ENCODE measurements around the gene PIK3AP1.

Gene PIK3AP1

DNA sequence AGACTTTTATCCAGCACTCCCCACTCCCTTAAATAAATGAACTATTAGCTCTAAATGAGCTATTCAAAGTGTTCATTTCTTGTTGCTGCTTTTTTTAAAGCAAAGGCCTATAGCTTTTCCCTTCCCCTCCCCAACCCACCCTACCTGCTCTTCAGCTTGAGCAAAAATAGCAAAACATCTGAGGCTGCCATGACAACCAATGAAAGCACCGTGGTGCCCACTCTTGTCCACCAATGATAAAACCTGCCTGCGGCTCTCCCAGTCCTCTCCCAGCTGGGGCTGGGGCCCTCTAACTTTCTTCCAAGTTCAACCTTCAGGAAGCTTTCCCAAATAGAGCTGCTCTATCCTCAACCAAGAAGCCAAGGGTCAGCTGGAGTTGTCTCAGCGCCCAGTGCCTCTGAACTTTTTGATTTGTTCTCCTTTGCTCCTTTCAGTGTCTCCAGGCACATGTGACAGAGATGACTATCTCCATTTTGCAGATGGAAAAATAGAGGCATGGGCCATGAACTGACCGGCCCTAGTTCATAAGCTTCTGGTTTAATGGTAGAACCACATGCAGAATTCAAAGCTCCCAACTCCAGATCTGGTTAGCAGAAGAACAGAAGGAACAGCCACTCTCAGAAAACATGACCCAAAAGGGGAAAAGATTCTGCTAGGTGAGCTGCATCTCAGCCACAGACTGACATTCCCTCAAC is 47.7 kb downstream of the PIK3AP1 start:
- no peak for DNase-seq (ENCODE audit: low spot score)

DNA sequence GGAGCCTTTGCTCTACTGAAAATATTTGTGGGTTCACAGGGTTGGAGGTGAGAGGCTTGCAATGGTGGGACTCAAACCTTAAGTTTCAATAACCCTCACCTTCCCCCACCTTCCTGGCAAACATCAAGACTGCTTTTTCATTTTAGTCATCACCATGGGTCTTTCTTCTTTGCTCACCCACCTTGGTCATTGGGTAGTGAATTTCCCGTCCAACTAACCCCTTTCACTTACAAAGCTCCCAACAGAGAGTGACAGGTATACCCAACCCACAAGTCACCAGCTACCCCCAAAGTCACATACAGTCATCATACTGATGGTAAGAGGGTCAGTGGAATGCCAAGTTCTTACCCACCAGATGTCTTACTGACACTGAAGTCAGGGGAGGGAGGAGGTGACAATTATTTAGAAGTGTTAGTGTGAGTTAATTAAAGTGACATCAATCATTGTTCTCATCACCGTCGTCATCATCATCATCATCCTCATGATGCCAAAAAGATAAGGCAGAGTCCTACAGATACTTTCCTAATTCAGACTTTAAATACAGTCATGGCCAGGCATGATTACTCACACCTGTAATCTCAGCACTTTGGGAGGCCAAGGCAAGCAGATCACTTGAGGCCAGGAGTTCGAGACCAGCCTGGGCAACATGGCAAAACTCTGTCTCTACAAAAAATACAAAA is 49.0 kb downstream of the PIK3AP1 start:
- no peak for DNase-seq (ENCODE audit: low spot score)

DNA sequence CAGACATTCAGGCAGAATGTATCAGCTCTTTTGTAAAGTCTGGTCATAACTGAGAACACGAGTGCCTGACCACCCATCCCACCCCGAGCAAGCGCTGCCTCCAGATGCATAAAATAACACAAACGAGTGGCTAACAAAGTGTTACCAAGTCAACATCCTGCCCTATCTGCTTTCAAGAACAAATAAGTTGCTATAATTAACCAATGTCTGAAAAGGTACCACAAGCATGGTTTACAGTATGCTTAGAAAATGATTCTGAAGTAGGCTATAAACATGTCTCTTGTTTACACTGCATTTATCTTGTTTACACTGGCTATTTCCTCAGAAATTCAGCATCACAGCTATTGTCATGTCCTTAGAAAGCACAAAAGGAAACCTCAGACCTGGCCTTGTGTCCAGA is 49.5 kb downstream of the PIK3AP1 start:
- no peak for DNase-seq (ENCODE audit: low spot score)

DNA sequence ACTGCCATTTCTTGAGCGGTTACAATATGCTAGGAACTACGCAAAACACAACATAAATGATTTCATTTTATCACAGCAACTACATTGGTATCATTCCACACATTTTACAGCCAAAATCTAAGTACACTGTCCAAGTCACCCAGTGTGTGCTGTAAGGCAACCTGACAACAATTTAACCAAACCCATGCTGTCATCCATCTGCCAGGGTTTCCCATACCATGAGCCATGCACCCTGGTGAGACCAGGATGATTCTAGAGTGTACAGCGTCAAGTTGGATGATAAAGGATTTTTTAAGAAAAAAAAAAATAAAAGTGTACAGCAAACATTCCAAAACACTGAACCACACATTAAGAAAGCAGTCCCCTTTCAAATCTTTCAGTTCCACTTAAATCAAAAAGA is 52.9 kb downstream of the PIK3AP1 start:
- peak; percentile 33 for DNase-seq (ENCODE audit: low spot score)

DNA sequence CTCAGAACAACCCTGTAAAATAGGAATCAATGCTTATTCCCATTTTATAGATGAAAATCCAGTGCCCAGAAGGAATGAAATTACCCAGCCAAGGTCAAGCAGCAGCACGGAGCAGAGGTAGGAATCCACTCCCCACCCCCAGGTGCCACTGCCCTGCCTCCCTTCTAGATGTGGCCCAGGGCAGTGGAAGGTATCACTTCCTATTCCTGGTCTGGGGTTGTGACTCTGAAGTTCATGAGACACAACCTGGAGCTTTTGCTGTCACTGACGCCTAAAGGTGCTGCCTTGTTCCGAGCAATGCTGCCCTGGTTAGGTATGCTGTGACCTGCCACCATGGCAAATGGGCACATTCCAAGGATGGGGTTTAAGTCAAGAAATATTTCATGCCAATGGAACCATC is 53.6 kb downstream of the PIK3AP1 start:
- no peak for DNase-seq (ENCODE audit: low spot score)

DNA sequence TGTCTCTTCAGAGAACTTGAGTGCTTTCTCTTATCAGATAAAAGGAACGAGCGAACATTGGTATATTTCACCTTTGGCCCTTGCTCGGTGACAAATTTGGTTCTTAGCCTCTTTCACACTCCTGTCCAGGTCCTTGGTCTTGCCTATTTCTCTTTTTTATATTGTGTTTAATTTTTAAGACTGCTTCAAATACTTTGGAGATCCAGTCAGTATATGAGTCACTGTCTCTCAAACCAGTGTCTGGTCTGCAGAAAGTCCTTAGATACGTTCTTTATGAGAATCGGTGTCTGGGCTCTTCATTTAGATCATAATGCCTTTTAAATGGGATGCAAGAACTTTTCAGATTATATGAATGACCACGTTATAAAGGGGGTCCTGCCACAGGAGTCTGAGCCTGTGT is 55.0 kb downstream of the PIK3AP1 start:
- peak; percentile 59 for DNase-seq (ENCODE audit: low spot score)

DNA sequence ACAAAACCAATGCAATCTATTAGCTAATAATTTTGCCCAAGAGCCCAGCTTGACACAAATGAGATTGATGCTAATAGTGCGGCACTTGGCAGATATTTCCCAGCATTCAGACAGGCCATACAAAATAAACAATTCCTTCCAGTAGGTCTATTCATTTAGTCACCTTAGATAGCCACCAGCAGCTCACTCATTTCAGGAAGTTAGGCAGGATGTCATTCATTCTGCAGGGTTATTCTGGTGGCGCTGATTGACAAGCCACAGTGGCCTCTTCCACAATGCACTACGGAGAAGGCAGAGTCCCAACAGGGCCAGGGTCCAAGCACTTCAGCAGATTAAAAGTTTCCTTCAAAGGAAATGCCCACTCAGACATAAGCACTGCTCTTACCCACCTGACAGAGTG is 55.8 kb downstream of the PIK3AP1 start:
- DNase-seq (ENCODE audit: low spot score), result no peak

DNA sequence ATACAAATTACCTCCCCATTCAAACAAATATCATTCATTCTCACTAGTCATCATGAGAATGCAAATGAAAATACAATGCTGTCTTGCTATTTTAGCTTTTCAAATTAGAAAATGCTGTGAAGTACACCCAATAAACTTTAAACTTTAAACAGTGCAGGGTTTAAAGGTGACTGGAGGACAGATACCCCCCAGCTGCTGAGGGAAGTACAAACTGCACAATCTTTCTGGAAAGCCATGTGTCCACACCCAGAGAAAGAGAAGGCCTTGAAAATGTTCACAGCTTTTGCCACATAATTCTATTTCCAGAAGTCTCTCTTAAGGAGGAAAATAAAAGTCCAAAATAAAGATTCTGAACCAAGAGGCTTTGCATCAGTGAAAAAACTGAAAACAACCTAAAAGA is 56.5 kb downstream of the PIK3AP1 start:
- DNase-seq (ENCODE audit: low spot score), result no peak

DNA sequence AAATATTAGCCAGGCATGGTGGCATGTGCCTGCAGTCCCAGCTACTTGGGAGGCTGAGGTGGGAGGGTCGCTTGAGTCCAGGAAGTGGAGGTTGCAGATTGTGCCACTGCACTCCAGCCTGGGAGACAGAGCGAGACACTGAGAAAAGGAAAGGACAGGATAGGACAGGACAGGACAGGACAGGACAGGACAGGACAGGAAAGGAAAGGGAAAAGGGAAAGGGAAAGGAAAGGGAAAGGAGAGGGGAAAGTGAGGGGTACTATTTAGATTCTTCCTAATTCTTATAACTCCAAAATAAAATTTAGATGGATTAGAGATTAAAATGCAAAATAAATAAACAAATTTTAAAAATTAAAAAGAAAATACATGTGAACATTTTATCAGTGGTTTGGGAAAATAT is 58.7 kb downstream of the PIK3AP1 start:
- no peak for DNase-seq (ENCODE audit: low spot score)

DNA sequence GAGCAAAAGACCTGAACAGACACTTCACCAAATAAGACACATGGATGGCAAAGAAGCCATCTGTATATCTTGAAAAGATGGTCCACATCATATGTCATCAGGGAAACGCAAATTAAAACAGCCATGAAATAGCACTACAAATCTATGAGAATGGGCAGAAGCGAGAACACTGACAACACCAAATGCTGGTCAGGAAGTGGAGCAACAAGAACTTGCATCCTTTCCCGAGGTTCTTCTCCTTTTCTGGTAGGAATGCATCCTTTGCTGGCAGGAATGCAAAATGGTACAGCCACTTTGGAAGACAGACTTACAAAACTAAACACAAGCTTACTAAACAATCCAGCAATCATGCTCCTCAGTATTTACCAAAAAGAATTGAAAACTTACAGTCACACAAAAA is 60.0 kb downstream of the PIK3AP1 start:
- no peak for DNase-seq (ENCODE audit: low spot score)

DNA sequence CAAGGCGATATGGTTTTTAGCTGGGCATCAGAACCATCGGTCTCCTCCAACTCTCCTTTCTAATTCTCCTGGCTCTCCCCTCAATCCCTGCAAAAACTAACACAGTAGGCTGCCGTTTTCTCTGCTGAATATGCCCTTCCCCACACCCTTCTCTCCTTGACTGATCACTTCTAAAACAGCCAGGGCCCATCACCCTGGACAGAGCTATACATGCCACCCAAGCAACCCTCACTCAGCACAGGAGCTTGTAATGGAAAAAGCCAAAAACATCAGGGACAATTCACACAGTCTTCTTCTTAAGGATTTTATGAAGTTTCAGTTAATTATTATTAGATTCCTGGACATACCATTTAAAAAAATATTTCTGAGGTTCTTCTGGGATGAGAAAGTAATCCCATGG is 61.5 kb downstream of the PIK3AP1 start:
- DNase-seq (ENCODE audit: low spot score), result no peak

DNA sequence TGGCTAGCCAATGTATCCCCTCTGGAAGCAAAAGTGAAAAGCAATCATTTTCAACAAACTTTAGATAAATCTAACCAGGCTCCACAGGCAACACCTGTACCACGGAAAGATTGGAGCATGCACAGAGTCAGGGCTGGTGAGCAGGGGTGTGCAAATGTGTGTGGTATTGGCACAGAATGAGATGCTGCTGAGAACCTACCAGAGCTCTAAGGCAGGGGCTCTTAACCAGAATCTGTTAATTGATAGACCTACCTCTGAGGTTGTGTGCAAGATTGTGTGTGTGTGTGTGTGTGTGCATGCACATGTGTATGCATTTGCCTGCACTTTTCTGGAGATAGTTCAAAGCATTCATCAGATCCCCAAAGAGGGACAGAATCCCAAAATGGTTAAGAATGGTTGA is 62.9 kb downstream of the PIK3AP1 start:
- no peak for DNase-seq (ENCODE audit: low spot score)

DNA sequence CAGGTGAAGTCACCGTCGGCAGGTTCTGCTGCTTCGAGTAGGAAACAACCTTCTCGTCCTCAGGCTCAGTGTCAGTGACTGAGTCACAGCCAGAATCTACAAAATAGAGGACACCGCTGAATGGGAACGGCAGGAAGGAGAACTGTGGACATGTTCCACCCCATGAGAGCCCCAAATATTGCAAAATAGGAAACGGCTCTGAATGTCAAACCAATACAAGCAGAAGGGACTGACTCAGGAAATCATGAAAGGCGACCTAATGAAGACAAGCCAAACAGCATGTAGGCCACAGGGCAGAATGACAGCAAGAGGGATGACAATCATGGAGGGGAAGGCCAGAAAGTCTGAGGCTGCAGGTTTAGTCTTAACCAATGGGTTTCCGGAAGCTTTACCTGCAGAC is 63.5 kb downstream of the PIK3AP1 start:
- DNase-seq (ENCODE audit: low spot score), result no peak

DNA sequence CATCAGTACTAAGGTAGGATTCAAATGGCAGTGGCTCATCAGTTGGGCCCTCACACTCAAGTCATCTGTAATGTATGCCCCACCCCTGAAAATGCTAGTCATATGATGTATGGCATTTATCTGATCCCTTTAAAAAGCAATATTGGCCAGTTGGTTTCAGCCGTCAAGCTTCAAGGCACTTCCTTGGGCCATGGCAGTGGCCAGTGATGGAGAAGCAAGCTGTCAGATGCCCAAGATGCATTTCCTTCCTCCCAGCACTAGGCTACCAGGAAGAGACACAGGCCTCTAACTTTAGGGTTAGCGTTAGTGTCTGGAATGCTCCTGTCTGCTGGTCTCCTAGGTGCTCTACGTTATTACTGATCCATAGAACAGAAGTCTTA is 64.1 kb downstream of the PIK3AP1 start:
- DNase-seq (ENCODE audit: low spot score), result no peak

DNA sequence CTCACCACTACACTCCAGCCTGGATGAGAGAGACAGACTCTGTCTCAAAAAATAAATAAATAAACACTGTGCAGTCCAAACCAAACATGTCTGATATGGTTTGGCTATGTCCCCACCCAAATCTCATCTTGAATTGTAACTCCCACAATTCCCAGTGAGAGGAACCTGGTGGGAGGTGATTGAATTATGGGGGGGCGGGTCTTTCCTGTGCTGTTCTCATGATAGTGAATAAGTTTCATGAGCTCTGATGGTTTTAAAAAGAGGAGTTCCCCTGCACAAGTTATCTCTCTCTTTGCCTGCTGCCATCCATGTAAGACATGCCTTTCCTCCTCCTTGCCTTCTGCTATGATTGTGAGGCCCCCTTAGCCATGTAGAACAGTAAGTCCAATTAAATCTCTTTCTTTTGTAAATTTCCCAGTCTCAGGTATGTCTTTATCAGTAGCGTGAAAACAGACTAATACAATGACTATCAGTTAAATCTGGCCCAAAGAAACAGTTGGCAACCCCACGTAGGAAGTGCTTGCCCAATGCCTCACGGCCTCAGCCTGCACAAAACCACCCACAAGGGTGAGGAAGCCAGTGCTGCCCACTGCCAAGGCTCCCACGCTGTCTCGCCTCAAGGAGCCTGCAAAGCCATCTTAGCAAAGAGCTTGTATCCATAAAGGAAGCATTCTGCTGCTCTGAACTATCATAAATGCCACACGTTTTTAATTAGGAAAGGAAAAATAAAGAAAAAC is 64.7 kb downstream of the PIK3AP1 start:
- no peak for DNase-seq (ENCODE audit: low spot score)

DNA sequence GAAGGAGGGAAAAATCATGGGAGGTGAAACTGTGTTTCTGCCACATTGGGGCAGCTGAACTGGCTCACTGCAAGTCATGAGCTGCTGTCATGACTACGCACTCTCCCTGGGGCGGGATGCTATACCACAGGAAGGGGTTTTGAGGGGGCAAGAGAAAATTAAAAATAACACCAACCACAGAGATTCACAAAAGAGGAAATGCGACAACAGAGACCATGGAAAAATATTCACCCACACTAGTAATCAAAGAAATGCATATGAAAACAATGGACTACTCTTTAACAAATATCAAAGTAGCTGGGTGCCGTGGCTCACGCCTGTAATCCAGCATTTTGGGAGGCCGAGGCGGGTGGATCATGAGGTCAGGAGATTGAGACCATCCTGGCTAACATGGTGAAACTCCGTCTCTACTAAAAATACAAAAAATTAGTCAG is 68.3 kb downstream of the PIK3AP1 start:
- DNase-seq (ENCODE audit: low spot score), result no peak

DNA sequence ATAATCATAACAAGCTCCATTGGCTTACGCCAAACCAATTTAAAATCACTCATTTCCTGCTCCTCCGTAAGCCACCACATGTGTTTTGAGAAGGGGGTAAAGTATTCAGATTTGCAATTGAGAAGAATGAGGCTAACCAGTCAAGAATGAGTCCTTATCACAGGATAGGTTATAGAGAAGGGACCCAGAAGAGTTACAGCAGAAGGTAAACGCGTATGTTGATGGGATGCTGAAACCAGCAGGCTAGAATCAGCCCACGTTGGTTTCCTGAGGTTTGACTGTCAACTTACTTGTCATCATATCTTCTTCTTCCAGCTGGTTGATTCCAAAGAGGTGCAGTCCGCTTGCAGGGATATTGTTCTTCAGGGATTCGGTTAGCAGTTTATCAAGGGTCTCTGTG is 69.4 kb downstream of the PIK3AP1 start:
- no peak for DNase-seq (ENCODE audit: low spot score)

DNA sequence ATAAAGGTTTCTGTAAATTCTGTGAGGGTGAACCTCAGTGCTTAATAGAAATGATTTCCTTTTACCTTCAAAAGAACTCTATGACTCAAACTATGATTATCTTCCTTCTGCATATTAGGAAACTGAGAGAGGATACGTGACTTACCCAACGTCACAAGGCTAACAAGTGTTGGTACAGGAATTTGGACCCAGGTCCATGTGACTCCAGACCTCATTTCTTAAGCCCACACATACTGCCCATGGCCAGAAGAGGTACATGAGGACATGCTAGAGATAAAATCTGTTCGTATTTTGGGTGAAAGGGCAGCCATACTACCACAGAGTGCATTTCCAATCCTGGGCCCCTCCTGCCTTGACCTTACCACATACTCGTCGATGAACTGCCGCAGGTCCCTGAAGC is 72.0 kb downstream of the PIK3AP1 start:
- no peak for DNase-seq (ENCODE audit: low spot score)

DNA sequence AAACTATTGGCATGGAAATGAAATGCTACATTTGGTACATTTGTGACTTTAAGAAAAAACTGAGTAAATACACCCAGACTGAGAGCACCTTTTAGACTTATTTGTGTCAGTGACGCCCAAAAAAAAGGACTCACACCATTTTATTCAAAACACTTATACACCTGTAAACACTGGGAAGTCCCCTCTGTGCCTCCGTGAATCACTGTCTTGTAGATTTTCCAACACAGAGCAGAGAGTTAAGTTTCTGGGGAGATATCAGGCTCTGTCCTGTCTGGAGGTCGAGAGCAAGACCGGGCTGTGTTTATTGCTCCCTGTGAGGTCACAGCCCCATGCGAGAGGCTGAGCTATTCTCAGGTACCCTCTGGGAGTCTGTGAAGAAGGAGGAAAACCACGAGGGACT is 72.8 kb downstream of the PIK3AP1 start:
- no peak for DNase-seq (ENCODE audit: low spot score)

DNA sequence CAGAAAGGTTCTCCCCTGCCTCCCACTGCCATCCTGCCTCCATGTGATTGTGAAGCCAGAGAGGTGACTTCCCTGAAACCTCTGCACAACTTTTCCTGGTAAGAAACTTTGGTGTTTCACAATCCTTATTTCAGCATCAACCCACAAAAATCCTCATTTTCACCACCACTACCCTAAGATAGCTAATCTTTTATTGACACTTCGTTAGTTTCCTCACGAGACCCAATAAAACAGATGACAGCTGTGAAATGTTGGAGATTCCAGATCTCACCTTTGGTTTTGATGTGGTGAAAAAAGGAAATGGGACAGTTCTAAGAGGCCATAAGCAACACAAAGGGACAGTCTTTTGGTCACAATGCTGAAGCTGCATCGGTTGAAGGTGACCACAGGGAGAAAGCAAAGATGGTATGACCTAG is 73.6 kb downstream of the PIK3AP1 start:
- no peak for DNase-seq (ENCODE audit: low spot score)

DNA sequence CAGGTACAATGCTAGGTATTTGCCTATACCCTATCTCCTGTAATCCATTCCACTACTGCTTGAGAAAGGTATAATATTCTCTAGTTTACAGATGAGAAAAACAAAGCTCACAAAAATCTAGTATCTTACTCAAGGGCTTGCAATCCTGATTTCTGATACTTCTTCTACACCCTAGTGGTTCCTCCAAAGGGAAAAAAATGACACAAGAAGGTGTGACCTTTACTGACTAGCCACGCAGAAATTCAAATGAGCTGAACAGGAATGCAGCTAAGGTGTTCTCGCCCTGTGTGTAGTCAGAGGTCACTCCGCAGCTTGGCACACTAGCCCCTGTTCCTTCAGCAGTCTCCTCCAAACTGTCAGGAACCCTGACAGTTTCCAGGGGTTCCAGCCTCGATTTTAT is 74.0 kb downstream of the PIK3AP1 start:
- no peak for DNase-seq (ENCODE audit: low spot score)

DNA sequence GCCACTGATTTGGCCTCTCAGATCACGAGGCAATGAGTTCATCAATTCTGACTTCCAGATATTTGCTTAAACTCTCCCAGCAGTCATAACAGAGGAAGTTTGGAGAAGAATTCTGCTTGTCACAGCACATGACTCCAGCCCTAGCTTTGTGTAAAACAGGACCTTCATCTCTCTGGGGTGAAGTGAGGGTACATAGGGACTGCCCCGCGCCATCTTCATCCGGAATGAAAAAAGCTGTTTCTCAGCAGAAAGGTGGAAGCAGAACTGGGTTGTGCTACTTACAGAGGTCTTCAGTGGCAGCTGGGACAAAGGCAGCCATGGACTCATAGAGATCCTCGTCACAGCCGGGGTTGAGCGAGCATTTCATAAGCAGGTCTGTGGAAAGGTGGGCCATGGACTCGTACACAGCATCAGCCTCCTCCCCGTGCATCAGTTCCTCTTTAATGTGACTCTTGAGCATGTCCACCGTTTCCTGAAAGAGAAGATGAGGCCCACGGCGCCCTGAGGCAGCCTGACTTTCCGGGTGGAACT is 75.1 kb downstream of the PIK3AP1 start:
- DNase-seq (ENCODE audit: low spot score), result no peak

DNA sequence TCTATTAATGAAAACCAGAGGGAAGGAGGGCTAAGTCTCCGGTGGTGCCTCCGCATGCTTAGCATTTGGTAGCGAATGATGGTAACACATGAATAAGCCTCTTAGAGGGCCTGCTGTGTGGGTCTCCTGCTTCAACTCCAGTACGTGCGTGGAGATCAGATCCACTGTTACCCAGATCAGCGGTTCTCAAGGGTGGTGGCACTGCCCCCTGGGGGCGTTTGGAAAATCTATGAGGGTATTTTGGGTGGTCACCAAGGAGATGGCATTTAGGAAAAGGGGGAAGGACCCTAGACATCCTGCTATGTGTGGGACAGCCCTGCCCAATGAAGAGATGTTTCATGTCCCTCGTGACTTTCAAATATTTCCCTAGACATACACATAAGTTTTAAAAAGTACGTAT is 76.4 kb downstream of the PIK3AP1 start:
- no peak for DNase-seq (ENCODE audit: low spot score)

All from hepatic stellate cell (primary cell).